Psoas muscle (tissue), 8 donors: ENCODE data around the gene LRGUK. TPM values are rescaled to one million over a fixed set of nuclear protein-coding genes. Genes with fewer than 3 reads are reported as not detected.

ENCODE experiments used
- ATAC-seq, 4 donors: fragments of 200-7000 bp; cut with Tn5 transposase; one replicate each; pipeline ENCODE4 v1.9.1; 2020; ENCODE audit warnings: moderate library complexity in 3 of 4, mild to moderate bottlenecking in 2 of 4
- DNase-seq, 2 donors: peaks; one replicate each; pipeline ENCODE4 v3.0.0-alpha.2; 2020
- H3K27ac ChIP-seq: fragments of 200-600 bp; one replicate; pipeline ENCODE4 v1.8.0; 2022
- H3K27me3 ChIP-seq, 3 donors: fragments of 200-600 bp in 1 of 3; one replicate each; pipeline versions ENCODE4 v1.6.1 to v1.8.0; 2013 to 2022; ENCODE audit warnings: low read length in 2 of 3, mild to moderate bottlenecking in 2 of 3, moderate library complexity in 1 of 3; ENCODE audit not compliant: insufficient read depth in 3 of 3
- H3K36me3 ChIP-seq, 2 donors: fragments of 200-600 bp in 1 of 2; one replicate each; pipeline versions ENCODE4 v1.6.1 to v1.8.0; 2013 to 2022; ENCODE audit warnings: low read depth in 1 of 2, mild to moderate bottlenecking in 1 of 2, moderate library complexity in 1 of 2; ENCODE audit not compliant: insufficient read depth in 1 of 2
- H3K4me1 ChIP-seq: fragments of 200-600 bp; one replicate; pipeline ENCODE4 v1.8.0; 2022
- H3K4me3 ChIP-seq: fragments of 200-600 bp; one replicate; pipeline ENCODE4 v1.8.0; 2022; ENCODE audit warnings: mild to moderate bottlenecking
- H3K9me3 ChIP-seq: fragments of 200-600 bp; one replicate; pipeline ENCODE4 v1.8.0; 2022
- CTCF ChIP-seq: fragments of 200-600 bp; IDR thresholded peaks from one replicate; pipeline ENCODE4 v1.8.0; 2022; ENCODE audit warnings: antibody characterized with exemption
- WGBS, 3 donors: extraction: QIAGEN DNeasy Blood & Tissue Kit; methylation state at CpG; one replicate each; pipeline versions ENCODE4 v1.1.6 to v1.1.7; 2013; 5-methylcytosine and 5-hydroxymethylcytosine counted together
- intact Hi-C, 2 donors: fragments of 100-400 bp; cut with DNase I; formaldehyde crosslinking; loops; one replicate each; pipeline versions ENCODE4 v1.11.0 to v1.14.2; 2022
- polyA plus RNA-seq, 3 donors: library from polyadenylated mRNA; stranded (reverse); fragments of 200-250 nt; gene quantifications; one replicate each; pipeline ENCODE4 v1.2.3, GENCODE V29; 2013
- total RNA-seq, 4 donors: library from RNA; stranded (reverse); fragmentation: NEBNext Ultra II Directional in 2 of 4; extraction: Animal tissue kit (Norgen Biotek cat#: 25700) in 2 of 4; gene quantifications; one replicate each; pipeline versions ENCODE4 v1.2.1 to v1.2.4, GENCODE V29; 2021 to 2023
- donor health status: healthy with polysubstance abuse.
- donor health status: DM: no; HTN: no; CAD: no; lungs with moderate emphysema.
- donor health status: Bipolar disorder and iron deficiency.
- donor health status: healthy.
- donor health status: DM: yes; HTN: yes; CAD: no.
- donor health status: DM: no; HTN: no; CAD: no.
- donor health status: DM: no; HTN: no; CAD: no.
- donor health status: DM: yes; HTN: yes; CAD: no.

Gene LRGUK
- total and polyA plus RNA-seq, 7 donors, result 0.07 to 0.43 (median 0.15) TPM; not detected in 1

- ATAC-seq (peak in 2 of 4 donors; percentile 53 to 68), DNase-seq (no peak)
- WGBS, 3 donors, result 78 to 86% (median 86%) methylated on average over 2 of the region's 2 CpGs
- Histone ChIP-seq H3K4me3 (no peak overlapping the region), H3K9me3 (no peaks in the 10 kb centered on the region), H3K27ac (no peak overlapping the region), H3K36me3 (no peaks in the 10 kb centered on the region), H3K27me3 (no peaks in the 10 kb centered on the region), H3K4me1 (peaks cover 10% of the 10 kb centered on the region)
- intact Hi-C loops, result no loop called here
- TF ChIP-seq CTCF, result no peak
Observed at GRCh38 chr7:134246761-134247160, 119.6 kb downstream of the LRGUK start.

- TF ChIP-seq CTCF, result no peak
- Histone ChIP-seq H3K27me3 (no peaks in the 10 kb centered on the region), H3K36me3 (no peaks in the 10 kb centered on the region), H3K4me1 (peaks cover 10% of the 10 kb centered on the region), H3K9me3 (no peaks in the 10 kb centered on the region), H3K4me3 (no peak overlapping the region), H3K27ac (no peak overlapping the region)
- 71 to 83% (median 80%) methylated on average over 3 of the region's 3 CpGs for WGBS, 3 donors
- intact Hi-C loops, result no loop called here
- no peak for ATAC-seq
- no peak for DNase-seq
Observed at GRCh38 chr7:134248196-134248595, 121.1 kb downstream of the LRGUK start.

GRCh38 chr7:134254311-134254710 lies 127.2 kb downstream of the LRGUK start:
- Histone ChIP-seq H3K9me3 (no peaks in the 10 kb centered on the region), H3K36me3 (no peaks in the 10 kb centered on the region), H3K27ac (no peak overlapping the region), H3K4me1 (no peaks in the 10 kb centered on the region), H3K27me3 (no peaks in the 10 kb centered on the region), H3K4me3 (no peak overlapping the region)
- DNase-seq (no peak), ATAC-seq (no peak)
- TF ChIP-seq CTCF, result no peak
- intact Hi-C loops, result no loop called here
- WGBS, 3 donors, result 91 to 96% (median 91%) methylated on average over 3 of the region's 3 CpGs

- 65 to 74% (median 71%) methylated on average over 5 of the region's 5 CpGs for WGBS, 3 donors
- Histone ChIP-seq H3K27ac (no peak overlapping the region), H3K4me1 (no peaks in the 10 kb centered on the region), H3K27me3 (no peaks in the 10 kb centered on the region), H3K9me3 (no peaks in the 10 kb centered on the region), H3K4me3 (no peak overlapping the region), H3K36me3 (no peaks in the 10 kb centered on the region)
- intact Hi-C loops, result no loop called here
- no peak for DNase-seq
- ATAC-seq, result no peak
- TF ChIP-seq CTCF, result no peak
Observed at GRCh38 chr7:134255814-134256213, 128.7 kb downstream of the LRGUK start.

- Histone ChIP-seq H3K36me3 (no peaks in the 10 kb centered on the region), H3K27me3 (no peaks in the 10 kb centered on the region), H3K27ac (no peak overlapping the region), H3K9me3 (no peaks in the 10 kb centered on the region), H3K4me3 (no peak overlapping the region), H3K4me1 (no peaks in the 10 kb centered on the region)
- WGBS, 3 donors, result 91 to 94% (median 92%) methylated on average over 4 of the region's 4 CpGs
- TF ChIP-seq CTCF, result no peak
- ATAC-seq (no peak), DNase-seq (no peak)
- intact Hi-C loops, result no loop called here
Observed at GRCh38 chr7:134262322-134262721, 135.2 kb downstream of the LRGUK start.
